GM19099 (cell line): ENCODE measurements around the gene HTRA1.

ENCODE experiments used
- POLR2A ChIP-seq: IDR thresholded peaks from 3 replicates; pipeline ENCODE4 v1.6.1; 2011; ENCODE audit warnings: low read depth; ENCODE audit not compliant: insufficient read length; ENCODE audit errors: extremely low read depth

HTRA1 gene

GRCh38 chr10:122508021-122508420 is 46.7 kb downstream of the HTRA1 start:
- no peak for TF ChIP-seq POLR2A

- TF ChIP-seq POLR2A, result no peak
These were observed 48.0 kb downstream of the HTRA1 start for GRCh38 chr10:122509323-122509722.

- no peak for TF ChIP-seq POLR2A
These were observed 49.0 kb downstream of the HTRA1 start for GRCh38 chr10:122510326-122510725.

GRCh38 chr10:122510736-122511135 is 49.4 kb downstream of the HTRA1 start:
- no peak for TF ChIP-seq POLR2A

- TF ChIP-seq POLR2A, result no peak
These were observed 51.7 kb downstream of the HTRA1 start for GRCh38 chr10:122513053-122513452.

GRCh38 chr10:122514045-122514840 is 52.9 kb downstream of the HTRA1 start:
- TF ChIP-seq POLR2A, result no peak

- TF ChIP-seq POLR2A, result no peak
These were observed 53.7 kb downstream of the HTRA1 start for GRCh38 chr10:122515022-122515424.

GRCh38 chr10:122515588-122516231 is 54.4 kb downstream of the HTRA1 start:
- no peak for TF ChIP-seq POLR2A

GRCh38 chr10:122516734-122517133 is 55.4 kb downstream of the HTRA1 start:
- TF ChIP-seq POLR2A, result no peak

GRCh38 chr10:122519144-122519543 is 57.8 kb downstream of the HTRA1 start:
- TF ChIP-seq POLR2A, result no peak

GRCh38 chr10:122519873-122520272 is 58.5 kb downstream of the HTRA1 start:
- TF ChIP-seq POLR2A, result no peak

GRCh38 chr10:122521011-122521410 is 59.7 kb downstream of the HTRA1 start:
- no peak for TF ChIP-seq POLR2A

GRCh38 chr10:122524811-122525210 is 63.5 kb downstream of the HTRA1 start:
- no peak for TF ChIP-seq POLR2A

- TF ChIP-seq POLR2A, result no peak
These were observed 64.4 kb downstream of the HTRA1 start for GRCh38 chr10:122525788-122526187.

GRCh38 chr10:122526892-122527291 is 65.5 kb downstream of the HTRA1 start:
- no peak for TF ChIP-seq POLR2A

GRCh38 chr10:122530177-122530576 is 68.8 kb downstream of the HTRA1 start:
- no peak for TF ChIP-seq POLR2A
